IMR-90 (cell line): ENCODE data around the gene RAP1A. TPM values are rescaled to one million over a fixed set of nuclear protein-coding genes. Genes with fewer than 3 reads are reported as not detected.

ENCODE experiments used
- ATAC-seq: fragments of 200-7000 bp; cut with Tn5 transposase; 2 replicates; pipeline ENCODE4 v1.9.1; 2020; ENCODE audit warnings: low read depth, mild to moderate bottlenecking, moderate library complexity
- BruUV-seq: library from RNA; stranded (reverse); fragments of 400-500 nt; replicated peaks from 2 replicates; lab custom pipeline; 2021; lab: Mats Ljungman, UMichigan
- CTCF ChIA-PET: fragments of 300-600 bp; formaldehyde crosslinking; extraction: SDS; loops from one replicate; lab custom pipeline; 2021; ENCODE audit warnings: antibody characterized with exemption; lab: Yijun Ruan, JAX
- POLR2A ChIA-PET: fragments of 300-600 bp; sonication (Branson Sonifier 250); formaldehyde crosslinking; loops from one replicate; lab custom pipeline; 2022; ENCODE audit warnings: antibody characterized with exemption; ENCODE audit not compliant: unreplicated experiment; lab: Charles Lee
- DNase-seq: peaks from one replicate; pipeline ENCODE4 v3.0.0; 2013
- H2AFZ ChIP-seq: replicated peaks from 2 replicates; pipeline ENCODE3; 2013; ENCODE audit warnings: low read length, mild to moderate bottlenecking; ENCODE audit not compliant: poor library complexity
- H2AK5ac ChIP-seq: 2 replicates; pipeline ENCODE4 v1.6.1; 2013; ENCODE audit warnings: low read depth, low read length, inconsistent platforms
- H2AK9ac ChIP-seq: replicated peaks from 2 replicates; pipeline ENCODE3; 2013; ENCODE audit warnings: mild to moderate bottlenecking, low read depth, low read length, moderate library complexity; ENCODE audit not compliant: poor library complexity
- H2BK120ac ChIP-seq: 2 replicates; pipeline ENCODE4 v1.6.1; 2013; ENCODE audit warnings: low read depth, low read length, inconsistent platforms
- H2BK15ac ChIP-seq: 3 replicates; pipeline ENCODE4 v1.6.1; 2013; ENCODE audit warnings: low read depth, low read length, inconsistent platforms
- H2BK20ac ChIP-seq: 2 replicates; pipeline ENCODE4 v1.6.1; 2013; ENCODE audit warnings: low read depth, mild to moderate bottlenecking, inconsistent platforms, low read length, moderate library complexity
- H2BK5ac ChIP-seq: 2 replicates; pipeline ENCODE4 v1.6.1; 2013; ENCODE audit warnings: mild to moderate bottlenecking, low read depth, low read length, inconsistent platforms; ENCODE audit not compliant: poor library complexity, severe bottlenecking
- H3K14ac ChIP-seq: replicated peaks from 2 replicates; pipeline ENCODE4 v1.6.1; 2013; ENCODE audit warnings: low read depth, low read length, inconsistent platforms
- H3K18ac ChIP-seq: 2 replicates; pipeline ENCODE4 v1.6.1; 2013; ENCODE audit warnings: low read depth, low read length, control low read depth
- H3K23ac ChIP-seq: 2 replicates; pipeline ENCODE4 v1.6.1; 2013; ENCODE audit warnings: low read depth, low read length, inconsistent platforms
- H3K27ac ChIP-seq: 2 replicates; pipeline ENCODE4 v1.5.1; 2013; ENCODE audit warnings: mild to moderate bottlenecking, control low read depth, low read length; ENCODE audit not compliant: insufficient read depth
- H3K27me3 ChIP-seq: 2 replicates; pipeline ENCODE4 v1.6.1; 2013; ENCODE audit warnings: low read length; ENCODE audit not compliant: control insufficient read depth, insufficient read depth
- H3K36me3 ChIP-seq: 2 replicates; pipeline ENCODE4 v1.6.1; 2013; ENCODE audit warnings: low read length, mixed read lengths; ENCODE audit not compliant: control insufficient read depth, insufficient read depth
- H3K4ac ChIP-seq: 2 replicates; pipeline ENCODE4 v1.6.1; 2013; ENCODE audit warnings: low read depth, low read length, inconsistent platforms
- H3K4me1 ChIP-seq: 2 replicates; pipeline ENCODE4 v1.6.1; 2013; ENCODE audit warnings: low read length, mixed read lengths; ENCODE audit not compliant: control insufficient read depth, insufficient read depth
- H3K4me2 ChIP-seq: 2 replicates; pipeline ENCODE4 v1.6.1; 2013; ENCODE audit warnings: low read depth, mild to moderate bottlenecking, control low read depth, low read length, moderate library complexity
- H3K4me3 ChIP-seq: 2 replicates; pipeline ENCODE4 v1.5.1; 2013; ENCODE audit warnings: low read depth, mild to moderate bottlenecking, control low read depth, low read length, moderate library complexity; ENCODE audit not compliant: insufficient read depth
- H3K56ac ChIP-seq: 2 replicates; pipeline ENCODE4 v1.6.1; 2013; ENCODE audit warnings: low read length, inconsistent platforms; ENCODE audit not compliant: insufficient read depth; ENCODE audit errors: extremely low read depth
- H3K79me1 ChIP-seq, 2 experiments: 2 replicates each; pipeline ENCODE4 v1.6.1; 2013; ENCODE audit warnings: low read length in 2 of 2, inconsistent platforms in 1 of 2, low read depth in 1 of 2
- H3K9ac ChIP-seq: 2 replicates; pipeline ENCODE4 v1.6.1; 2013; ENCODE audit warnings: low read depth, low read length, control low read depth
- H3K9me1 ChIP-seq: 2 replicates; pipeline ENCODE4 v1.6.1; 2013; ENCODE audit warnings: low read length, inconsistent platforms; ENCODE audit not compliant: insufficient read depth
- H3K9me3 ChIP-seq: 2 replicates; pipeline ENCODE4 v1.6.1; 2013; ENCODE audit warnings: low read length; ENCODE audit not compliant: control insufficient read depth, insufficient read depth
- H4K20me1 ChIP-seq: 2 replicates; pipeline ENCODE4 v1.6.1; 2013; ENCODE audit warnings: low read length, inconsistent platforms; ENCODE audit not compliant: insufficient read depth
- H4K5ac ChIP-seq: 2 replicates; pipeline ENCODE4 v1.6.1; 2013; ENCODE audit warnings: mild to moderate bottlenecking, low read depth, low read length, control low read depth
- H4K8ac ChIP-seq, 2 experiments: 2 replicates each; pipeline ENCODE4 v1.6.1; 2013; ENCODE audit warnings: low read depth in 2 of 2, low read length in 2 of 2, control low read depth in 1 of 2, inconsistent platforms in 1 of 2
- H4K91ac ChIP-seq: 2 replicates; pipeline ENCODE4 v1.6.1; 2013; ENCODE audit warnings: low read depth, low read length, inconsistent platforms; ENCODE audit not compliant: insufficient read depth
- FOS ChIP-seq: fragments of 150-350 bp; IDR thresholded peaks from 2 replicates; pipeline ENCODE4 v1.6.1; 2016; ENCODE audit warnings: low read depth, low read length
- SMC3 ChIP-seq: fragments of 150-350 bp; IDR thresholded peaks from 2 replicates; pipeline ENCODE4 v1.6.1; 2016; ENCODE audit warnings: low read depth, mild to moderate bottlenecking, antibody characterized with exemption, low read length, moderate library complexity
- WGBS, 2 experiments: methylation state at CpG; one replicate each; pipeline versions ENCODE4 v1.1.5 to v1.1.7; 2013; ENCODE audit warnings: missing lambda C conversion rate in 2 of 2; ENCODE audit not compliant: insufficient read length in 1 of 2; ENCODE audit errors: extremely low coverage in 2 of 2; 5-methylcytosine and 5-hydroxymethylcytosine counted together
- dilution Hi-C: fragments of 300-500 bp; cut with HindIII; formaldehyde crosslinking; loops from one replicate; pipeline ENCODE4 v1.14.3; 2018; ENCODE audit warnings: low sequenced_read_pairs; ENCODE audit not compliant: unreplicated experiment
- in situ Hi-C: fragments of 300-500 bp; cut with MboI; formaldehyde crosslinking; loops from 3 replicates; pipeline ENCODE4 v1.14.3; 2019; ENCODE audit warnings: low sequenced_read_pairs, inconsistent platforms, mixed read lengths
- intact Hi-C: fragments of 100-400 bp; cut with micrococcal nuclease; formaldehyde crosslinking; loops from 2 replicates; pipeline ENCODE4 v1.10.0; 2022
- polyA plus RNA-seq, 3 experiments: library from polyadenylated mRNA; depleted of rRNA; stranded (reverse); fragments of >200 nt; gene quantifications; 2 replicates each; pipeline ENCODE4 v1.2.3, GENCODE V29; 2012; ENCODE audit warnings: low replicate concordance in 1 of 3
- total RNA-seq: library from RNA; depleted of rRNA; stranded (reverse); fragments of >200 nt; gene quantifications from 2 replicates; pipeline ENCODE4 v1.2.3, GENCODE V29; 2012

RAP1A gene
- total and polyA plus RNA-seq, 2 of the 4 experiments (the other 2 are of a cell fraction): 18.1 to 43.6 TPM

DNA sequence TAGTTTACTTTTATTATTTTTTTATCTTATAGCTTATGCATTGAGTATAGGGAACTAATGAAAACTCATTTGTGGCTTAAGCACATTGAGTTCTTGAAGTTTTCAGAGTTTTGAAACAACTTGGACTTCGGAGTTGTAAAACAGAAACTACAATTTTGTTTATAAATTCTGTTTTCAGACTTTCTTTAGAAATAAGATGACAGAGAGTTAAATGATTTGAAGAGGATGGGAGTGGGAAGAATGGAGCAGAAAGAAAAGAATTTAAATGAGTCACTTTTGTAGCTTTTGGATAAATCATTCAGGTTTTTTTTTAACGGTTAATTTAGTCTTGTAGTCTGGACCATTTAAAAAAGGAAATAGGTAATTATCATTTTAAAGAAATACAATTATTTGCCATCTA is 87.3 kb downstream of the RAP1A start:
- peaks cover 9% of the 10 kb centered on the region for H3K36me3 ChIP-seq
- no peak overlapping the region for H3K18ac ChIP-seq
- peaks cover 10% of the 10 kb centered on the region for H3K4me1 ChIP-seq
- TF ChIP-seq SMC3 (no peak), FOS (peak; percentile 37; the same call in 1 of the 2 replicates)
- no peak overlapping the region; a peak in 1 of 4 replicates for H4K8ac ChIP-seq
- in situ Hi-C loops: no loop called here
- H4K91ac ChIP-seq: no peak overlapping the region
- peak overlapping the region; percentile 73 for H2BK5ac ChIP-seq
- dilution Hi-C loops: no loop called here
- no peak overlapping the region for H4K5ac ChIP-seq
- H3K79me1 ChIP-seq: peaks cover 0 to 31% of the 10 kb centered on the region in 2 experiments; a peak in 2 of 4 replicates
- H3K9me3 ChIP-seq: no peaks in the 10 kb centered on the region
- H3K27me3 ChIP-seq: no peaks in the 10 kb centered on the region
- no peak overlapping the region for H2BK15ac ChIP-seq
- peak; percentile 50 for DNase-seq
- H3K56ac ChIP-seq: no peak overlapping the region
- no peak overlapping the region for H2BK120ac ChIP-seq
- no peak overlapping the region for H3K9ac ChIP-seq
- H3K14ac ChIP-seq: no peak overlapping the region
- H3K27ac ChIP-seq: no peak overlapping the region; the same call in 1 of the 2 replicates
- H3K9me1 ChIP-seq: peaks cover 7% of the 10 kb centered on the region; the same call in 1 of the 2 replicates
- H2AK5ac ChIP-seq: no peak overlapping the region
- no peaks in the 10 kb centered on the region for H4K20me1 ChIP-seq
- peak overlapping the region; percentile 76 for H3K4me2 ChIP-seq
- CTCF ChIA-PET: interaction anchor here (1.2 to 1.6 kb wide), 2 partner anchors 48 to 199 kb away, joined by 3 to 9 read pairs; no protein-coding TSS in a partner anchor
- H2BK20ac ChIP-seq: no peak overlapping the region
- ATAC-seq: 0 out of 2 replicates have a peak, but pooled peaks have one; percentile 9
- intact Hi-C loops: loop anchor here (1.0 kb wide), 1 partner anchor 199 kb away; no protein-coding TSS in a partner anchor
- no TSS peak for BruUV-seq
- no peak overlapping the region for H3K4ac ChIP-seq
- POLR2A ChIA-PET: interaction anchor here (0.7 kb wide), 1 partner anchor 225 kb away, joined by 3 read pairs; no protein-coding TSS in a partner anchor
- H3K23ac ChIP-seq: no peak overlapping the region
- WGBS, 2 experiments: no CpG with 5 or more reads among the region's 2 CpGs
- H3K4me3 ChIP-seq: no peak overlapping the region
- H2AFZ ChIP-seq: no peak overlapping the region
- H2AK9ac ChIP-seq: no peak overlapping the region
